ENCODE data around the gene PPM1N. TPM values are rescaled to one million over a fixed set of nuclear protein-coding genes. Genes with fewer than 3 reads are reported as not detected.

PPM1N gene
- polyA plus RNA-seq, 1 donor (not counting 4 experiments of a cell fraction or from before 2014, with no cell fraction given): 1.9 TPM

- H3K36me3 ChIP-seq (ENCODE audit: control insufficient read depth in 2 of 2, extremely low read depth in 1 of 2, insufficient read depth in 2 of 2, low read length in 2 of 2): peaks cover 0 to 4% of the 10 kb centered on the region in 2 experiments
- H3K9me3 ChIP-seq (ENCODE audit: control insufficient read depth, low read depth, low read length): no peaks in the 10 kb centered on the region
- peaks cover 18% of the 10 kb centered on the region for H3K4me1 ChIP-seq (ENCODE audit: control insufficient read depth, extremely low read depth, insufficient read depth, low read length)
- no peaks in the 10 kb centered on the region for H3K79me2 ChIP-seq (ENCODE audit: control insufficient read depth, insufficient read depth, low read length)
- no peaks in the 10 kb centered on the region for H4K20me1 ChIP-seq (ENCODE audit: control insufficient read depth, extremely low read depth, insufficient read depth, low read length)
- H3K4me2 ChIP-seq (ENCODE audit: control insufficient read depth, extremely low read depth, insufficient read depth, low read depth, low read length): peak overlapping the region; percentile 89
- dilution Hi-C loops (cut with MboI; ENCODE audit: extremely low pct_ligation_motif_present, low sequenced_read_pairs): no loop called here
- H3K4me3 ChIP-seq (ENCODE audit: control insufficient read depth in 2 of 3, extremely low read depth in 1 of 3, insufficient read depth in 2 of 3, low read depth in 1 of 3, low read length in 3 of 3): peak overlapping the region; percentile 70 to 92 (median 76)
- DNase-seq (ENCODE audit: low read depth, low spot score): no peak
- no peak for TF ChIP-seq CTCF (optimal IDR thresholded peaks at IDR 0.05 in 1 of 3, IDR thresholded peaks at IDR 0.05 in 1 of 3, conservative IDR thresholded peaks at IDR 0.05 in 1 of 3; ENCODE audit: extremely low read depth in 1 of 3, insufficient read depth in 2 of 3, low read length in 3 of 3)
- no peak overlapping the region for H3K27ac ChIP-seq (ENCODE audit: control insufficient read depth, insufficient read depth, low read length)
- FAIRE-seq: no peak
- H3K9ac ChIP-seq (ENCODE audit: control insufficient read depth, extremely low read depth, insufficient read depth, low read length): peak overlapping the region; percentile 67
- no peaks in the 10 kb centered on the region for H3K9me1 ChIP-seq (ENCODE audit: control insufficient read depth, extremely low read depth, insufficient read depth, low read length)
- no peaks in the 10 kb centered on the region for H3K27me3 ChIP-seq (ENCODE audit: control insufficient read depth, extremely low read depth, insufficient read depth, low read length)
- H2AFZ ChIP-seq (ENCODE audit: control insufficient read depth, low read length): peak overlapping the region; percentile 22
These were observed 1.8 kb upstream of the PPM1N start for GRCh38 chr19:45496349-45496953.

- Histone ChIP-seq H4K20me1 (ENCODE audit: control insufficient read depth, extremely low read depth, insufficient read depth, low read length) (no peaks in the 10 kb centered on the region), H3K4me3 (ENCODE audit: control insufficient read depth in 2 of 3, extremely low read depth in 1 of 3, insufficient read depth in 2 of 3, low read depth in 1 of 3, low read length in 3 of 3) (no peak overlapping the region), H3K27me3 (ENCODE audit: control insufficient read depth, extremely low read depth, insufficient read depth, low read length) (no peaks in the 10 kb centered on the region), H3K9ac (ENCODE audit: control insufficient read depth, extremely low read depth, insufficient read depth, low read length) (no peak overlapping the region), H3K79me2 (ENCODE audit: control insufficient read depth, insufficient read depth, low read length) (no peaks in the 10 kb centered on the region), H3K4me2 (ENCODE audit: control insufficient read depth, extremely low read depth, insufficient read depth, low read depth, low read length) (no peak overlapping the region), H2AFZ (ENCODE audit: control insufficient read depth, low read length) (no peak overlapping the region), H3K9me1 (ENCODE audit: control insufficient read depth, extremely low read depth, insufficient read depth, low read length) (no peaks in the 10 kb centered on the region), H3K9me3 (ENCODE audit: control insufficient read depth, low read depth, low read length) (no peaks in the 10 kb centered on the region), H3K4me1 (ENCODE audit: control insufficient read depth, extremely low read depth, insufficient read depth, low read length) (peaks cover 18% of the 10 kb centered on the region), H3K36me3 (ENCODE audit: control insufficient read depth in 2 of 2, extremely low read depth in 1 of 2, insufficient read depth in 2 of 2, low read length in 2 of 2) (peaks cover 0 to 4% of the 10 kb centered on the region in 2 experiments), H3K27ac (ENCODE audit: control insufficient read depth, insufficient read depth, low read length) (no peak overlapping the region)
- TF ChIP-seq EZH2 (IDR thresholded peaks at IDR 0.05; ENCODE audit: low read length): no peak
- no peak for TF ChIP-seq CTCF (optimal IDR thresholded peaks at IDR 0.05 in 1 of 3, IDR thresholded peaks at IDR 0.05 in 1 of 3, conservative IDR thresholded peaks at IDR 0.05 in 1 of 3; ENCODE audit: extremely low read depth in 1 of 3, insufficient read depth in 2 of 3, low read length in 3 of 3)
- dilution Hi-C loops (cut with MboI; ENCODE audit: extremely low pct_ligation_motif_present, low sequenced_read_pairs): no loop called here
- FAIRE-seq (no peak), DNase-seq (ENCODE audit: low read depth, low spot score) (no peak)
These were observed 452 bp upstream of the PPM1N start for GRCh38 chr19:45497791-45498190.

All from keratinocyte (primary cell).